ENCODE measurements around the gene RECK.

RECK gene

GRCh38 chr9:36150574-36151315, 114.0 kb downstream of the RECK start:
- ChIA-PET CTCF (interaction anchor here (0.8 to 13.0 kb wide), 5 partner anchors 10 to 324 kb away, joined by 3 to 106 read pairs (median 4); partner anchors contain the start of genes CCIN and GLIPR2), POLR2A (interaction anchor here (0.9 to 1.1 kb wide), 3 partner anchors 11 to 41 kb away, joined by 3 to 6 read pairs (median 3); no protein-coding TSS in a partner anchor)
- peak overlapping the region in 3 of 7 experiments; percentile 44 to 62 (median 49) for H3K4me3 ChIP-seq (ENCODE audit: control insufficient read depth in 1 of 7, extremely low read depth in 1 of 7, insufficient read depth in 4 of 7, low read depth in 2 of 7, low read length in 6 of 7)
- H3K36me3 ChIP-seq (ENCODE audit: control insufficient read depth in 4 of 4, insufficient read depth in 4 of 4, low read length in 3 of 4) = peaks cover 0 to 15% (median 3%) of the 10 kb centered on the region in 4 experiments
- peaks cover 0 to 5% (median 3%) of the 10 kb centered on the region in 5 experiments for H3K9me3 ChIP-seq (ENCODE audit: control extremely low read depth in 1 of 5, control insufficient read depth in 4 of 5, insufficient read depth in 2 of 5, low read depth in 1 of 5, low read length in 4 of 5)
- WGBS (ENCODE audit: insufficient coverage) = 37% methylated on average over 3 of the region's 4 CpGs
- no peak for DNase-seq
- H3K27ac ChIP-seq (ENCODE audit: insufficient read depth in 1 of 2, low read depth in 1 of 2, low read length in 2 of 2, poor library complexity in 1 of 2, severe bottlenecking in 2 of 2) = peak overlapping the region; percentile 91 to 96
- peaks cover 8 to 73% (median 58%) of the 10 kb centered on the region in 4 experiments for H3K4me1 ChIP-seq (ENCODE audit: control extremely low read depth in 1 of 4, control insufficient read depth in 4 of 4, insufficient read depth in 4 of 4, low read length in 3 of 4)
- no peaks in the 10 kb centered on the region for H3K27me3 ChIP-seq (replicated peaks in 2 of 5; ENCODE audit: control insufficient read depth in 4 of 5, insufficient read depth in 5 of 5, low read length in 4 of 5)

- ChIA-PET CTCF (interaction anchor here (0.5 to 13.0 kb wide), 8 partner anchors 11 to 325 kb away, joined by 3 to 106 read pairs (median 4); partner anchors contain the start of genes CCIN and GLIPR2), POLR2A (interaction anchor here (0.6 to 1.1 kb wide), 3 partner anchors 12 to 102 kb away, joined by 3 to 6 read pairs (median 4); no protein-coding TSS in a partner anchor)
- H3K27me3 ChIP-seq (replicated peaks in 2 of 5; ENCODE audit: control insufficient read depth in 4 of 5, insufficient read depth in 5 of 5, low read length in 4 of 5) = no peaks in the 10 kb centered on the region
- H3K4me1 ChIP-seq (ENCODE audit: control extremely low read depth in 1 of 4, control insufficient read depth in 4 of 4, insufficient read depth in 4 of 4, low read length in 3 of 4) = peaks cover 8 to 73% (median 58%) of the 10 kb centered on the region in 4 experiments
- peaks cover 0 to 3% (median 0%) of the 10 kb centered on the region in 5 experiments for H3K9me3 ChIP-seq (ENCODE audit: control extremely low read depth in 1 of 5, control insufficient read depth in 4 of 5, insufficient read depth in 2 of 5, low read depth in 1 of 5, low read length in 4 of 5)
- 6% methylated on average over 10 of the region's 14 CpGs for WGBS (ENCODE audit: insufficient coverage)
- peak; percentile 94 to 98 (median 97) for DNase-seq
- peaks cover 0 to 11% (median 2%) of the 10 kb centered on the region in 4 experiments for H3K36me3 ChIP-seq (ENCODE audit: control insufficient read depth in 4 of 4, insufficient read depth in 4 of 4, low read length in 3 of 4)
- peak overlapping the region in 5 of 7 experiments; percentile 2 to 62 (median 44) for H3K4me3 ChIP-seq (ENCODE audit: control insufficient read depth in 1 of 7, extremely low read depth in 1 of 7, insufficient read depth in 4 of 7, low read depth in 2 of 7, low read length in 6 of 7)
- peak overlapping the region; percentile 91 to 96 for H3K27ac ChIP-seq (ENCODE audit: insufficient read depth in 1 of 2, low read depth in 1 of 2, low read length in 2 of 2, poor library complexity in 1 of 2, severe bottlenecking in 2 of 2)
These were observed 114.8 kb downstream of the RECK start for GRCh38 chr9:36151316-36152210.

- Histone ChIP-seq H3K4me1 (ENCODE audit: control extremely low read depth in 1 of 4, control insufficient read depth in 4 of 4, insufficient read depth in 4 of 4, low read length in 3 of 4) (peaks cover 8 to 72% (median 60%) of the 10 kb centered on the region in 4 experiments), H3K9me3 (ENCODE audit: control extremely low read depth in 1 of 5, control insufficient read depth in 4 of 5, insufficient read depth in 2 of 5, low read depth in 1 of 5, low read length in 4 of 5) (peaks cover 0 to 4% (median 0%) of the 10 kb centered on the region in 5 experiments), H3K27ac (ENCODE audit: insufficient read depth in 1 of 2, low read depth in 1 of 2, low read length in 2 of 2, poor library complexity in 1 of 2, severe bottlenecking in 2 of 2) (peak overlapping the region in 1 of 2 experiments; percentile 96), H3K36me3 (ENCODE audit: control insufficient read depth in 4 of 4, insufficient read depth in 4 of 4, low read length in 3 of 4) (peaks cover 0 to 11% (median 3%) of the 10 kb centered on the region in 4 experiments), H3K27me3 (replicated peaks in 2 of 5; ENCODE audit: control insufficient read depth in 4 of 5, insufficient read depth in 5 of 5, low read length in 4 of 5) (no peaks in the 10 kb centered on the region), H3K4me3 (ENCODE audit: control insufficient read depth in 1 of 7, extremely low read depth in 1 of 7, insufficient read depth in 4 of 7, low read depth in 2 of 7, low read length in 6 of 7) (no peak overlapping the region)
- DNase-seq = no peak
- 98% methylated on average over 7 of the region's 10 CpGs for WGBS (ENCODE audit: insufficient coverage)
- ChIA-PET CTCF (interaction anchor here (0.8 to 13.0 kb wide), 5 partner anchors 12 to 65 kb away, joined by 3 to 106 read pairs (median 4); partner anchors contain the start of gene GLIPR2), POLR2A (no interaction called here)
These were observed 116.2 kb downstream of the RECK start for GRCh38 chr9:36152741-36153438.

GRCh38 chr9:36153746-36154145, 117.0 kb downstream of the RECK start:
- Histone ChIP-seq H3K4me3 (ENCODE audit: control insufficient read depth in 1 of 7, extremely low read depth in 1 of 7, insufficient read depth in 4 of 7, low read depth in 2 of 7, low read length in 6 of 7) (no peak overlapping the region), H3K27ac (ENCODE audit: insufficient read depth in 1 of 2, low read depth in 1 of 2, low read length in 2 of 2, poor library complexity in 1 of 2, severe bottlenecking in 2 of 2) (peak overlapping the region; percentile 79 to 93), H3K4me1 (ENCODE audit: control extremely low read depth in 1 of 4, control insufficient read depth in 4 of 4, insufficient read depth in 4 of 4, low read length in 3 of 4) (peaks cover 8 to 72% (median 60%) of the 10 kb centered on the region in 4 experiments)

DNA sequence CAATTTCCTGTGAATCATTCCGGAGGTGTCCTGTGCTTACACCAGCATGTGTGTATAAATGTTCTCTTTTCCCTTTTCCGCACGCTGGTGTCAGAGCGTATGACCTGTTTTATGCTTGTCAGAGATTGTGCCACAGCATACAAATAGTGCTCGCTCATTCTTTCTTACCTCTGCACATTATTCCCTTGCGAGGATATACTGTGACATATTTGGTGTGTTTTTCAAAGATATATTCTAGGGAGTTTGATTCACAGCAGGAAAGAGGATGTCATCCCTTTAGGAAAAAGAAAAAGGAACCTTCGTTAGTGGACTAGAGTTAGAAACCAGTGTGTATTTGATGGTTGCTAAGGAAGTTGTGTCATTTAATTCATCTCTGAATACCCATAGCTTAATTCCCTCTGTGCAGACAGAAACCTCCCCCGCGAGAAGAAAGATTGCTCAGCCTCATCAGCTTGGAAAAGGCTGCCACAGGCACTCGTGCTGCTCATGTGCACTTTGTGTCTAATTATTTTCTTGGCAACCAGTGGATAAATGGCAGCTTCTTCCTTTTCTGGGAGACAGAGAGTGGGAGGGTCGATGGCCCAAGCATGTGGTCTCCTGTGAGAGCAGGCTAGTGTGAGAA, 117.7 kb downstream of the RECK start:
- ChIA-PET POLR2A (interaction anchor here (1.5 to 1.8 kb wide), 2 partner anchors 10 to 12 kb away, joined by 3 to 6 read pairs; no protein-coding TSS in a partner anchor), CTCF (interaction anchor here (1.0 to 13.0 kb wide), 6 partner anchors 10 to 50 kb away, joined by 3 to 106 read pairs (median 7); partner anchors contain the start of gene GLIPR2)
- Histone ChIP-seq H3K4me3 (ENCODE audit: control insufficient read depth in 1 of 7, extremely low read depth in 1 of 7, insufficient read depth in 4 of 7, low read depth in 2 of 7, low read length in 6 of 7) (peak overlapping the region in 3 of 7 experiments; percentile 16 to 48 (median 30)), H3K36me3 (ENCODE audit: control insufficient read depth in 4 of 4, insufficient read depth in 4 of 4, low read length in 3 of 4) (peaks cover 0 to 5% (median 1%) of the 10 kb centered on the region in 4 experiments), H3K4me1 (ENCODE audit: control extremely low read depth in 1 of 4, control insufficient read depth in 4 of 4, insufficient read depth in 4 of 4, low read length in 3 of 4) (peaks cover 8 to 65% (median 57%) of the 10 kb centered on the region in 4 experiments), H3K9me3 (ENCODE audit: control extremely low read depth in 1 of 5, control insufficient read depth in 4 of 5, insufficient read depth in 2 of 5, low read depth in 1 of 5, low read length in 4 of 5) (peaks cover 0 to 4% (median 0%) of the 10 kb centered on the region in 5 experiments), H3K27me3 (replicated peaks in 2 of 5; ENCODE audit: control insufficient read depth in 4 of 5, insufficient read depth in 5 of 5, low read length in 4 of 5) (no peaks in the 10 kb centered on the region), H3K27ac (ENCODE audit: insufficient read depth in 1 of 2, low read depth in 1 of 2, low read length in 2 of 2, poor library complexity in 1 of 2, severe bottlenecking in 2 of 2) (peak overlapping the region; percentile 79 to 93)
- DNase-seq = peak in 2 of 3 donors; percentile 80 to 86
- 53% methylated on average over 5 of the region's 11 CpGs for WGBS (ENCODE audit: insufficient coverage)

More at GRCh38 chr9:36153746-36154145, 117.0 kb downstream of the RECK start:
- CTCF ChIA-PET = interaction anchor here (1.7 to 13.0 kb wide), 2 partner anchors 13 to 21 kb away, joined by 5 to 106 read pairs; partner anchors contain the start of gene GLIPR2
- DNase-seq = no peak
- H3K36me3 ChIP-seq (ENCODE audit: control insufficient read depth in 4 of 4, insufficient read depth in 4 of 4, low read length in 3 of 4) = peaks cover 0 to 6% (median 1%) of the 10 kb centered on the region in 4 experiments
- WGBS (ENCODE audit: insufficient coverage) = 71% methylated on average over 4 of the region's 9 CpGs
- POLR2A ChIA-PET = no interaction called here
- no peaks in the 10 kb centered on the region for H3K27me3 ChIP-seq (replicated peaks in 2 of 5; ENCODE audit: control insufficient read depth in 4 of 5, insufficient read depth in 5 of 5, low read length in 4 of 5)
- H3K9me3 ChIP-seq (ENCODE audit: control extremely low read depth in 1 of 5, control insufficient read depth in 4 of 5, insufficient read depth in 2 of 5, low read depth in 1 of 5, low read length in 4 of 5) = peaks cover 0 to 4% (median 0%) of the 10 kb centered on the region in 5 experiments
